Adipocyte (in vitro differentiated cells): ENCODE data around the gene ERC1.

Source experiments
- DNase-seq: peaks from one replicate; pipeline ENCODE4 v3.0.0-alpha.2; 2015; ENCODE audit warnings: low read depth
- H3K27me3 ChIP-seq: replicated peaks from 2 replicates; pipeline ENCODE4 v1.7.0; 2013; ENCODE audit warnings: mild to moderate bottlenecking, low read length, moderate library complexity; ENCODE audit not compliant: control insufficient read depth, insufficient read depth
- H3K36me3 ChIP-seq: 2 replicates; pipeline ENCODE4 v1.7.0; 2013; ENCODE audit warnings: low read length, mild to moderate bottlenecking, moderate library complexity; ENCODE audit not compliant: control insufficient read depth, insufficient read depth, severe bottlenecking
- H3K4me1 ChIP-seq: 2 replicates; pipeline ENCODE4 v1.7.0; 2013; ENCODE audit warnings: mild to moderate bottlenecking, low read length, moderate library complexity; ENCODE audit not compliant: control insufficient read depth, insufficient read depth
- H3K4me3 ChIP-seq: 2 replicates; pipeline ENCODE4 v1.7.0; 2013; ENCODE audit warnings: mild to moderate bottlenecking, low read length, moderate library complexity
- H3K9ac ChIP-seq: 2 replicates; pipeline ENCODE4 v1.7.0; 2013; ENCODE audit warnings: mild to moderate bottlenecking, low read length, moderate library complexity
- H3K9me3 ChIP-seq: 2 replicates; pipeline ENCODE4 v1.7.0; 2013; ENCODE audit warnings: mild to moderate bottlenecking, low read length, moderate library complexity; ENCODE audit not compliant: control insufficient read depth

The ERC1 gene

DNA sequence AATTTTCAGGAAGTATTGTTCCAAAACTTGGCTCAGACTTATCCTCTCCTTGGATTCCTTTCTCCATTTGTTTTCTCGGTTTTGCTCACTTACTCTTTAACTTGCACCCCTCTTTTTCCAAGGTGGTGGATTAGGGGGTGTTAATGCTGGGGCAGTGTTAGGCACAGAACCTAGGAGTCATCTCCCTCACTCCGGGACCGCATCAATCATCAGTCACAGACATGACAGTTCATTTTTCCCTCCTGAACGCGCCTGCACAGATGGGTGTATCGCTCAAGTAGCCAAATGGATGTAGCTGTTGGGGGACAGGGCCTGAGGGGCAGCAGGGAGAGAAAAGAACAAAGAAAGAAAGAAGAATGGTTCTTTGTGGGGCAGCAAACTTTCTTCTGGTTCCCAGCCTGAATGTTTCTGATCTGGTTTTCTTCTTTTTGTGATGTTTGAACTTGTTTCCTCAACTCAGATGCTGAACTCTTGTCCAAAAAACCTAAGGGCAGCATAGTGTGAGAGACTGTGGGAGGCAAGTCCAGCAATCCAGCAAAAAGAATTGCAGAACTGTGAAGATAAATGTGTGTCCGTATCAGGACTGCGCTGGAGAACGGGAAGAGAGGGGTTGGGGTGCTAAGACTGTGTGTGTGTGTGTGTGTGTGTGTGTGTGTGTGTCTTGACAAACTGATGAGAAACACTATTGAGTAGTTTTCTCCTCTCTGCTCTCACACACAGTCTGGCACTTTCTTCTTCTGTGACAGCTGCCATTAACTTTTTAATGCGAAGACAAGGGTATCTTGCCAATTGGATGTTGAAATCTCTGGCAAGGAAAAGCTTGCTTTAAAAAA is 472.3 kb downstream of the ERC1 start:
- peak overlapping the region; percentile 36 for H3K9ac ChIP-seq
- H3K4me3 ChIP-seq = peak overlapping the region; percentile 63
- DNase-seq = peak; percentile 30
- no peaks in the 10 kb centered on the region for H3K27me3 ChIP-seq
- no peaks in the 10 kb centered on the region for H3K36me3 ChIP-seq
- H3K4me1 ChIP-seq = peaks cover 23% of the 10 kb centered on the region
- peaks cover 5% of the 10 kb centered on the region for H3K9me3 ChIP-seq

DNA sequence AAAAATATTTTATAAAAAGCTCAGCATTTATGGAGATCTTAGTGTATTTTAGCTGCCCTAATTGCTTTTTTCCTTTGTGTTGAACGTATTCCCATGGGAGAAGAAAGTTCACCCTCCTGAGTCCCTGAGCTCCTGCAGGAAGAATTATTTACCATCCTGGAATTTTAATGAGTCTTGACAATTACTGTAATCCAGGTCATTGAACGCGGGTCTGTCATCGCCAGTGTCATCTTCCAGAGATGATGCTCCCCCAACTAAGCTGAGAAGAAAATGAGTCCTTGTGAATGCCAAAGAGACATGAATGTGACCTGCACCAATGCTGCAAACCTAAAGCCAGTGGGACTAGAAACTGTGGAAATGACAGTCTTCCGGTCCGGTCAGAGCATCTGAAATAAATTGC is 473.9 kb downstream of the ERC1 start:
- H3K27me3 ChIP-seq = no peaks in the 10 kb centered on the region
- no peak overlapping the region for H3K4me3 ChIP-seq
- DNase-seq = no peak
- peaks cover 30% of the 10 kb centered on the region for H3K4me1 ChIP-seq
- H3K36me3 ChIP-seq = no peaks in the 10 kb centered on the region
- no peak overlapping the region for H3K9ac ChIP-seq
- H3K9me3 ChIP-seq = peaks cover 5% of the 10 kb centered on the region

DNA sequence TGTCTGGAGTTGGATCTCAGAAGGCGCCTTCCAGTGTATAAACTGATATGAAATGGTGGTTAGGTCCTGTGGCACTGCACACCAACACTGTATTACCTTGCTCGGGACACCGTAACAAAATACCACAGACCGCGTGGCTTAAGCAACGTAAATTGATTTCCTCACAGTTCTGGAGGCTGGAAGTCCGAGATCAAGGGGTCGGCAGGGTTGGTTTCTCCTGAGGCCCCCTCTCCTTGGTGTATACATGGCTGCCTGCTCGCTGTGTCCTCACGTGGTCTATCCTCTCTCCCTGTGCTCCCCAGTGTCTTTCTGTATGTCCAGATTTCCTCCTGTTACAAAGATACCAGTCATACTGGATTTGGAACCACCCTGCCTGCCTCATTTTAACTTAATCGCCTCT is 475.0 kb downstream of the ERC1 start:
- Histone ChIP-seq H3K4me1 (peaks cover 35% of the 10 kb centered on the region), H3K27me3 (no peaks in the 10 kb centered on the region), H3K36me3 (no peaks in the 10 kb centered on the region), H3K9me3 (peaks cover 5% of the 10 kb centered on the region), H3K4me3 (no peak overlapping the region), H3K9ac (no peak overlapping the region)
- no peak for DNase-seq

DNA sequence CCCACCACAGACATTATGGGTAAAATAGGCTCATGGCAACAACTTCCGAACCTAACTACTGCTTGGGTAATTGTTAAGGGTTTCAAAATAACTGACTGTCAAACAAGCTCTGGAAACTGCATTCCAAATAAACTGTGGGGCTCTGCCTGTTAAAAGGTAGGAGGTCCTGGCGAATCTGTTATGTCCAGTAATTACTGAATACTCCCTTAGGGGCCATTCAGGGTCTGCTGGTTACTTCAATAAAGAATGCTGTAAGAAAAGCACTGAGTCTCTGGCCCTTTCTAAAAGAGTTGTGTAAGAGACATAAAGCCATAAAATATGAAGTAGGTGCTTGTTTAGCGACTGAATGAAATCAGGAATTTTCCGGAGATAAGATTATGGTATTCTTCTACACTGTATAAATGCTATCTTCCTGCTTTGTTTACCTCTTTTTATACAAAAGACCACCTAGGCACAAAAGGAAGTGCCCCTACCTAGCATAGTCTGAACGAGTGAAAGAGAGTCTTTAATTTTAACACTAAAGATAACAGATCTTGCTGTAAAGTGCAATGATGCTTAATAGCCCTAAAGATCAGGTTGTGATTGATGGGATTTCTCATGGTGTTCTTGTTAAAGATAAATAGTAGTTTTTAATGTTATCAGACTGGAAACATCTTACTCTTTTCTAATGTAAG is 475.6 kb downstream of the ERC1 start:
- H3K9ac ChIP-seq = no peak overlapping the region
- peaks cover 35% of the 10 kb centered on the region for H3K4me1 ChIP-seq
- H3K4me3 ChIP-seq = no peak overlapping the region
- no peaks in the 10 kb centered on the region for H3K27me3 ChIP-seq
- H3K9me3 ChIP-seq = peaks cover 5% of the 10 kb centered on the region
- DNase-seq = no peak
- no peaks in the 10 kb centered on the region for H3K36me3 ChIP-seq

DNA sequence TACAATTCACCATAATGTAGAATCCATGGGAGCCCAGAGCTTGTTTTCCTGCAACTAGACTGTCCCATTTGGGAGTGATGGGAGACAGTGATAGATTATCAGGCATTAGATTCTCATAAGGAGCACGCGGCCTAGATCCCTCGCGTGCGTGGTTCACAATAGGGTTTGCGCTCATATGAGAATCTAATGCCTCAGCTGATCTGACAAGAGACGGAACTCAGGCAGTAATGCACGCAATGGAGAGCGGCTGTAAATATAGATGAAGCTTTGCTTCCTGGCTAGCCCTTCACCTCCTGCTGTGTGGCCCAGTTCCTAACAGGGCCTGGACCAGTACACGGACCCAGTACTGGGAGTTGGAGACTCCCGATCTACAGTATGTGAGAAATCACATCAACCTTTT is 476.7 kb downstream of the ERC1 start:
- H3K27me3 ChIP-seq = no peaks in the 10 kb centered on the region
- no peak for DNase-seq

DNA sequence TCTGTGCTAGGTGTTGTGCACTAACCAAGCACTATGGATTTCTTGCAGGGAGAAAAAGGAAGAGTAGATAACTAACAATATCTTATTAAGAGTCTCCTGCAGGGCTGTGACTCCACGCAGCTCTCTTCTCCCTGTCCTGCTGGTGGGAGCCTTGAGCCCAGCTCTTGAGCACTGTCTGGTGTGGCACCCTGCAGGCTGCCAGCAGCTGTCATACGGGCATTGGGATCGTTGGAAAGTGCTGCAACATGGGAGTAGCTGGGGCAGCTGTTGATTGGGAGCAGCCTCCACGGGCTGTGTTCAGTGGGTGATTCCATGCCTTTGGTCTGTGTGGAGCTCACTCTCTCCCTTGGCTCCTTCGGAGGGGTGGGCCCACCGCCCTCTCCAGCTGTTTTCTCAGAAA is 478.0 kb downstream of the ERC1 start:
- DNase-seq = no peak
- Histone ChIP-seq H3K27me3 (no peaks in the 10 kb centered on the region), H3K4me1 (peaks cover 31% of the 10 kb centered on the region), H3K36me3 (no peaks in the 10 kb centered on the region), H3K9me3 (no peaks in the 10 kb centered on the region), H3K9ac (no peak overlapping the region), H3K4me3 (no peak overlapping the region)

More for the DNA sequence above, 476.7 kb downstream of the ERC1 start:
- Histone ChIP-seq H3K36me3 (no peaks in the 10 kb centered on the region), H3K9me3 (no peaks in the 10 kb centered on the region), H3K4me3 (no peak overlapping the region), H3K9ac (no peak overlapping the region), H3K4me1 (peaks cover 34% of the 10 kb centered on the region)

DNA sequence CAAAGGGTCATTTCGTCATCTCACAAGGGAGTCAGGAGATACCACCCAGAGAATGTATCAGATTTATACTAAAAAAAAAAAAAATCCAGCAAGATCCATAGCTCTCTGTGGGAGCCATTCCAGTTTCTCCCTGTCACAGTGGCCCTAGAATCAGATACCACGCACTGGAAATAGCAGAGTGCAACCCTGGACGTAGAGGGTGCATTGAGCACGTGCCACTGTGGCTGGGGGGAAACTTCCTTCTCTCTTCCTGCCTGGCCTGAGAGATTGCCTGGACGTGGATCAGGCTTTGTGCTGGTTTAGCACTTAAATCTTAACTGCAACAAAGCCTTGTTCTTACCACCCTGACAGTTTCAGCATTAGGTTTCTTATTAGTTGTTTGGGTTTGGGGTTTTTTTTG is 479.0 kb downstream of the ERC1 start:
- Histone ChIP-seq H3K4me1 (peaks cover 41% of the 10 kb centered on the region), H3K9ac (peak overlapping the region; percentile 20), H3K27me3 (no peaks in the 10 kb centered on the region), H3K4me3 (no peak overlapping the region), H3K36me3 (no peaks in the 10 kb centered on the region), H3K9me3 (no peaks in the 10 kb centered on the region)
- DNase-seq = no peak

DNA sequence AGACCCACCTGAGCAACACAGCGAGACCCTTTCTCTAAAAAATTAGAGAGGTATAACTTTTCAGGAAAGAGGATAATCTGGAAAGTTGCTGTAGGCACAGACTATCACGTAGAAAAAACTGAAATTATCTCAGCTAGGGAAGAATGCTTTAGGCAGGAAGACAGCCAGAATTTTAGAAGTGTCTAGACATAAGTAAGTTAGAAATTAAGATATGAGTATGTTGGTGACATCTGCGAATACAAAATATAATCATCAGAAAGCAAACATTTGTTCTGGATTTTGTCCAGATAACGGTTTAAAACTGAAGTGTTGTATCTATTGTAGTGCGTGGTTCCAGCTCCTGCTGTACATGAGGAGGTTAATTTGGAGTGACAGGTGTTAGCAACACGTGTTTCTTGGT is 480.2 kb downstream of the ERC1 start:
- no peaks in the 10 kb centered on the region for H3K27me3 ChIP-seq
- H3K4me1 ChIP-seq = peaks cover 47% of the 10 kb centered on the region
- no peak overlapping the region for H3K4me3 ChIP-seq
- H3K9me3 ChIP-seq = no peaks in the 10 kb centered on the region
- H3K9ac ChIP-seq = no peak overlapping the region
- DNase-seq = no peak
- no peaks in the 10 kb centered on the region for H3K36me3 ChIP-seq

DNA sequence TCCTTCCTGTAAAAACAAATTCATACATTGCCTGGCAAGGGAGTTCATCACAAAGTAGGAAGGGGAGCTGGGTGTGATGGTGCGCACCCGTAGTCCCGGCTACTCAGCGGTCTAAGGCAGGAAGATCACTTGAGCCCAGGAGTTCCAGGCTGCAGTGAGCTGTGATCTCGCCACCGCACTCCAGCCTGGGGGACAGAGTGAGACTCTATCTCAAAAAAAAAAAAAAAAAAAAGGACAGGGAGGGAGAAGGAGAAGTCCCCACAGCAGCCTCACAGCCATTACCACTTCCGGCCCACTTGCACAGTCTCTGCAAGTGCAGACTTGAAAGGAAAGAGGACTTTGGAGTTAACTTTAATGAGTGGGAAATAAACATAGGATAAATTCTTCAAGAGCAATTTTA is 482.4 kb downstream of the ERC1 start:
- no peaks in the 10 kb centered on the region for H3K9me3 ChIP-seq
- peak; percentile 20 for DNase-seq
- peak overlapping the region; percentile 73 for H3K9ac ChIP-seq
- H3K4me3 ChIP-seq = peak overlapping the region; percentile 24
- H3K36me3 ChIP-seq = no peaks in the 10 kb centered on the region
- H3K27me3 ChIP-seq = no peaks in the 10 kb centered on the region
- H3K4me1 ChIP-seq = peaks cover 47% of the 10 kb centered on the region

DNA sequence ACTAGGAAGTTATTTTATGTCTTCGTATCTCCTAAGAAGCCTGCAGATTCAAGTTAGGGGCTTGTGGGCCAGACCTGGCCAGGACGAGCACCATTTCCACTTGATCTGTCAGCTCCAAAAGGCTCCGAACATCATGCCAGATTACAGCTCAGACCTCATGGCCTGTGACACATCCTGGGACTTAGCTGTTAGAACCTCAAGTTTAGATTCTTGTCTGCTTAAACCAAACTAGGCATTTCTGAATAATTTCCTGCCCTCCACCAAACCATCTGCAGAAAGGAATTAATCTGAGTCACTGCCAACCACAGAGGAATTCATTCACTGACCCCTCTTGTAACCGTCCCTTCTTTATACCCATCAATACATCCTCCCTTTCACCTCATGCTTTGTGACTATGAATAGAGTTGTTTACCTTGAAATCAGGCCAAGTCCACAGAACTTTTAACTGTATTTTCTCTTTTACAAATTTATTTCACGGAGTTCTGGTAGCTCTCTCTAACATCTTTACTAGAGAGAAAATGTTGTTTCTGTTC is 483.1 kb downstream of the ERC1 start:
- DNase-seq = peak; percentile 84
- Histone ChIP-seq H3K4me3 (peak overlapping the region; percentile 61), H3K9ac (peak overlapping the region; percentile 79), H3K9me3 (no peaks in the 10 kb centered on the region), H3K36me3 (no peaks in the 10 kb centered on the region), H3K4me1 (peaks cover 41% of the 10 kb centered on the region), H3K27me3 (no peaks in the 10 kb centered on the region)

DNA sequence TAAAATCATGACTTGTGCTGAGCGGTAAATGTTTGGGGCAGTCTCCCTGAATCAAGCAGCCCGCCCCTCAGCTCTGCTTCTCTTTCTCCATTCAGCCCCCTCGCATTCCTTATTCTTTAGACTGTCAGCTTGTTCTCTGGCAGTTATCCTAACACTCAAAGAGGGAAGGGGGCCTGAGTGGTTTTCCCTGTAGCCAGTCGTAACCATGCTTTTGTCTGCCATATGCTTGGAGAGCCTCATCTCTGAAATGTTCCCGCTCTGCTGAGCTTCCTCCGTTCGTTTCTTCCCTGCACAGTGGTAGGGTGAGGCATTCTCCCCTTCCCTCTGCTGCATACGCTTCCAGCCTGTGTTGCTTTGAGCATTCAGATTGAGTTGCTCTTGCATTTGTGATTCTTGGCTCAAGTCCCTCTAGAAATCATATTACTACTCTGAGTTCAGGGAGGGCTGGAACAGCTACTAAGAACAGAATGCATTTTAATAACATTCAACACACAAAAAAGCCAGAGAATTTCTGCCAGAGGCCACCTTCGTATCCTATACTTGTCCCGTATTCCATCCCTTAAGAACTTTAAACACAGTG is 483.6 kb downstream of the ERC1 start:
- Histone ChIP-seq H3K27me3 (no peaks in the 10 kb centered on the region), H3K9ac (peak overlapping the region; percentile 79), H3K4me3 (peak overlapping the region; percentile 61), H3K4me1 (peaks cover 36% of the 10 kb centered on the region), H3K9me3 (no peaks in the 10 kb centered on the region), H3K36me3 (no peaks in the 10 kb centered on the region)
- DNase-seq = peak; percentile 94
